H1 (cell line): ENCODE data around the gene PSMD12. TPM values are rescaled to one million over a fixed set of nuclear protein-coding genes. Genes with fewer than 3 reads are reported as not detected.

Experiments used
- ASH2L ChIP-seq: fragments of 200-600, 300-600 bp; sonication (generic); IDR thresholded peaks from one replicate; pipeline ENCODE4 v1.7.1; 2017; ENCODE audit warnings: low read length
- BRCA1 ChIP-seq: IDR thresholded peaks from 2 replicates; pipeline ENCODE4 v1.6.1; 2012; ENCODE audit warnings: low read depth, low read length, improper control_type of control experiment
- CHD2 ChIP-seq: IDR thresholded peaks from 2 replicates; pipeline ENCODE4 v1.6.1; 2012; ENCODE audit warnings: low read length, improper control_type of control experiment
- CREB1 ChIP-seq: IDR thresholded peaks from 2 replicates; pipeline ENCODE4 v1.6.1; 2012; ENCODE audit warnings: inconsistent platforms
- E2F6 ChIP-seq: IDR thresholded peaks from 2 replicates; pipeline ENCODE4 v1.6.1; 2012; ENCODE audit warnings: inconsistent platforms
- EGR1 ChIP-seq: IDR thresholded peaks from 2 replicates; pipeline ENCODE4 v1.6.1; 2011; ENCODE audit warnings: low read depth, low read length, borderline replicate concordance
- GABPA ChIP-seq: IDR thresholded peaks from 2 replicates; pipeline ENCODE4 v1.6.1; 2011; ENCODE audit warnings: mild to moderate bottlenecking, low read length, moderate library complexity, borderline replicate concordance; ENCODE audit not compliant: insufficient read depth
- GTF2F1 ChIP-seq: IDR thresholded peaks from 2 replicates; pipeline ENCODE4 v1.6.1; 2012; ENCODE audit warnings: low read depth, low read length, improper control_type of control experiment, borderline replicate concordance
- JUN ChIP-seq: IDR thresholded peaks from 2 replicates; pipeline ENCODE4 v1.6.1; 2011; ENCODE audit warnings: low read depth, mild to moderate bottlenecking, improper control_type of control experiment, low read length
- KDM4A ChIP-seq: IDR thresholded peaks from one replicate; pipeline ENCODE4 v1.7.1; 2012; ENCODE audit warnings: low read depth, mild to moderate bottlenecking, moderate library complexity, low read length, inconsistent platforms; ENCODE audit not compliant: severe bottlenecking
- MAX ChIP-seq: IDR thresholded peaks from 2 replicates; pipeline ENCODE4 v1.6.1; 2012; ENCODE audit warnings: inconsistent platforms
- POLR2A ChIP-seq, 2 experiments: IDR thresholded peaks; 1 replicate in 1 of 2; 2 replicates in 1 of 2; pipeline ENCODE4 v1.6.1; 2011; ENCODE audit warnings: low read depth in 2 of 2, low read length in 2 of 2, mild to moderate bottlenecking in 2 of 2; ENCODE audit errors: control extremely low read depth in 1 of 2
- RAD21 ChIP-seq, 2 experiments: IDR thresholded peaks in 1 of 2; conservative IDR thresholded peaks in 1 of 2; 2 replicates each; pipeline ENCODE4 v1.6.1; 2011; ENCODE audit warnings: low read depth in 2 of 2, low read length in 2 of 2, improper control_type of control experiment in 1 of 2, inconsistent platforms in 1 of 2, mild to moderate bottlenecking in 1 of 2, moderate library complexity in 1 of 2
- RBBP5 ChIP-seq: IDR thresholded peaks from 2 replicates; pipeline ENCODE4 v1.7.1; 2012; ENCODE audit warnings: low read depth, mild to moderate bottlenecking, inconsistent platforms, low read length, moderate library complexity, borderline replicate concordance
- RFX5 ChIP-seq: IDR thresholded peaks from 2 replicates; pipeline ENCODE4 v1.6.1; 2011; ENCODE audit warnings: low read depth, low read length, improper control_type of control experiment, borderline replicate concordance
- RNF2 ChIP-seq: fragments of 200-900, 300-1000 bp; sonication (generic); IDR thresholded peaks from 2 replicates; pipeline ENCODE4 v1.7.1; 2016; ENCODE audit warnings: borderline replicate concordance, low read depth, mild to moderate bottlenecking, antibody characterized with exemption, low read length; ENCODE audit not compliant: poor library complexity, severe bottlenecking; ENCODE audit errors: missing control alignments
- SAP30 ChIP-seq: fragments of 300-600 bp; sonication (generic); IDR thresholded peaks from 2 replicates; pipeline ENCODE4 v1.7.1; 2012; ENCODE audit warnings: low read length, moderate library complexity, mild to moderate bottlenecking, inconsistent platforms; ENCODE audit not compliant: insufficient read depth, insufficient replicate concordance
- SIRT6 ChIP-seq: IDR thresholded peaks from one replicate; pipeline ENCODE4 v1.7.1; 2012; ENCODE audit warnings: low read length, inconsistent platforms
- SIX5 ChIP-seq: IDR thresholded peaks from 2 replicates; pipeline ENCODE4 v1.6.1; 2011; ENCODE audit warnings: mild to moderate bottlenecking, low read depth, low read length
- TAF1 ChIP-seq: IDR thresholded peaks from 2 replicates; pipeline ENCODE4 v1.6.1; 2011; ENCODE audit warnings: mild to moderate bottlenecking, low read depth, low read length
- TAF7 ChIP-seq: optimal IDR thresholded peaks from 2 replicates; pipeline ENCODE3; 2011; ENCODE audit warnings: low read depth, mild to moderate bottlenecking, inconsistent platforms, low read length, moderate library complexity, borderline replicate concordance
- TBP ChIP-seq: IDR thresholded peaks from 2 replicates; pipeline ENCODE4 v1.6.1; 2011; ENCODE audit warnings: low read depth, low read length, improper control_type of control experiment
- YY1 ChIP-seq: IDR thresholded peaks from 2 replicates; pipeline ENCODE4 v1.6.1; 2011; ENCODE audit warnings: low read depth, mild to moderate bottlenecking, low read length
- polyA plus RNA-seq, 7 experiments: library from polyadenylated mRNA; depleted of rRNA in 3 of 7; stranded (reverse) in 5 of 7; unstranded in 2 of 7; fragments of >200 nt in 5 of 7; fragments of 200-250 nt in 2 of 7; gene quantifications; 1 replicate in 5 of 7; 2 replicates in 1 of 7; 4 replicates in 1 of 7; pipeline versions ENCODE4 v1.2.1 to v1.2.3, GENCODE V29; 2011 to 2013; ENCODE audit warnings: missing spikeins in 2 of 7, mixed read lengths in 2 of 7
- total RNA-seq: library from RNA; stranded (reverse); fragmentation: NEBNext Ultra II Directional; extraction: Animal tissue kit (Norgen Biotek cat#: 25700); gene quantifications from 2 replicates; pipeline ENCODE4 v1.2.1, GENCODE V29; 2021

PSMD12 gene
- total and polyA plus RNA-seq, 2 of the 8 experiments (the other 6 are each of a cell fraction or from before 2014, with no cell fraction given): 14.0 to 82.4 TPM

- TF ChIP-seq SAP30 (no peak), TAF7 (peak; percentile 76), POLR2A (IDR thresholded peaks at IDR 0.05; ENCODE audit: control extremely low read depth in 1 of 2, low read depth in 2 of 2, low read length in 2 of 2) (peak; percentile 78 to 93), RFX5 (no peak), CREB1 (peak; percentile 77), JUN (no peak), MAX (peak; percentile 61; the same call in 1 of the 2 replicates), ASH2L (peak; percentile 98), BRCA1 (no peak), YY1 (peak; percentile 85), GTF2F1 (no peak), CHD2 (no peak), SIX5 (no peak), RAD21 (IDR thresholded peaks at IDR 0.05 in 1 of 2, conservative IDR thresholded peaks at IDR 0.05 in 1 of 2; ENCODE audit: low read depth in 2 of 2, low read length in 2 of 2) (no peak), RNF2 (no peak), KDM4A (no peak), TAF1 (peak; percentile 93), GABPA (peak; percentile 74; the same call in 1 of the 2 replicates), EGR1 (no peak), TBP (peak; percentile 77; the same call in 1 of the 2 replicates), SIRT6 (no peak), E2F6 (no peak), RBBP5 (peak; percentile 85)
These were observed at the start of gene PSMD12 (continued) for GRCh38 chr17:67366193-67367157.
